ENCODE measurements around the gene C1orf185. TPM values are rescaled to one million over a fixed set of nuclear protein-coding genes. Genes with fewer than 3 reads are reported as not detected.

C1orf185 gene
- total RNA-seq, 1 donor from 2014 or later: not detected

DNA sequence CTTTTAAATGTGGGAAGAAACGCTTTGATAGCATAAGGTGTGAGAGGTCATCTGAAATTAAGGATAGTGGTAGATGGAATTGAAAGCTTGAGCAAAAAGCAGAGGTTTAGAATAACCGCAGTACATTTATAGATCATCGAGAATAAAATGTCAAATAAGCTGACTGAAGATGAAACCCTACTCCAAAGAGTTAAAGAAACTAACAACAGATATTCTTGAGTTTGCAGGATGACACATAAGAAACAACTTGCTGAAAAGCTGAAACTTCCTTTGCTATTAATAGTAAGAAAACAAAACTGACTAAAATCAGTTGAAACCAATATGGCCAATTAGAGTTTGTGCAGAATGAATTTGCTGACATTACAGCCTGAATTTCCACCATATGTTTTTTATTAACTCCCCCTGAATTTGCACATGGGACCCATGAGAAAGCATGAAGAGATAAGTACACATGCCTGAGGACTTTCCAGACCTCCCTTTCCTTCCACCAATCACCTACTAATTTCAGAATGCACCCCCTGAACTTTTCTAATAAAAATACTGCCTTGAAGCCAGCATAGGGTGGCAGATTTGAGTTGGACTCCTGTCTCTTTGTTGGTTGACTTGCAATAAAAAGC is 1.7 kb upstream of the C1orf185 start:
- Histone ChIP-seq H3K9me3 (ENCODE audit: insufficient read depth, low read depth, low read length) (no peaks in the 10 kb centered on the region), H2AFZ (ENCODE audit: low read depth, low read length) (no peak overlapping the region), H3K36me3 (ENCODE audit: insufficient read depth, low read length) (no peaks in the 10 kb centered on the region), H3K9ac (ENCODE audit: low read length) (no peak overlapping the region), H3K4me1 (ENCODE audit: insufficient read depth, low read length) (no peaks in the 10 kb centered on the region), H4K20me1 (ENCODE audit: insufficient read depth, low read length) (no peaks in the 10 kb centered on the region), H3K79me2 (ENCODE audit: insufficient read depth, low read length) (no peaks in the 10 kb centered on the region), H3K27ac (ENCODE audit: low read depth, low read length) (no peak overlapping the region), H3K4me2 (ENCODE audit: low read length) (no peak overlapping the region), H3K27me3 (ENCODE audit: insufficient read depth, low read length) (no peaks in the 10 kb centered on the region), H3K4me3 (ENCODE audit: insufficient read depth, low read depth, low read length) (no peak overlapping the region)
- Mint-ChIP-seq H3K4me3 (ENCODE audit: unreplicated experiment) (no peak overlapping the region), H3K27me3 (ENCODE audit: low read depth, unreplicated experiment) (no peaks in the 10 kb centered on the region), H3K27ac (ENCODE audit: unreplicated experiment) (no peak overlapping the region), H3K9me3 (ENCODE audit: unreplicated experiment) (no peaks in the 10 kb centered on the region), H3K36me3 (ENCODE audit: low read depth, unreplicated experiment) (no peaks in the 10 kb centered on the region), H3K4me1 (ENCODE audit: low read depth, unreplicated experiment) (no peaks in the 10 kb centered on the region)
- no peak for FAIRE-seq
- TF ChIP-seq EZH2 (IDR thresholded peaks at IDR 0.05; ENCODE audit: insufficient read depth, low read length): no peak
- no peak for TF ChIP-seq CTCF (IDR thresholded peaks at IDR 0.05; ENCODE audit: insufficient read depth, low read depth, low read length)
- DNase-seq (ENCODE audit: low read depth): no peak

DNA sequence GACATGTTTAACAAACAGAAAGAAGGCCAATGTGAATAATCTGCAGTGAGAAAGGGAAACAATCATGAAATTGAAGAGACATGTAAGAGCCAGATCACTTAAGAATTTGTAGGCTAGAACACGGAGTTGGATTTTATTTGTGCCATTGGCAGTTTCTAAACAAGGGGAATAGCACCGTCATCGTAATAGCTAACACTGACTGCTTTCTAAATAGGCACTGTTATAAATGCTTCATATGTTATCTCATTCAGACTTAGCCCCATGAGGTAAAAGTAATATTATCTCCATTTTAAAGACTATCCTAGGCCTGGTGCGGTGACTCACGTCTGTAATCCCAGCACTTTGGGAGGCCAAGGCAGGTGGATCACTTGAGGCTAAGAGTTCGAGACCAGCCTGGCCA is 12.1 kb downstream of the C1orf185 start:
- FAIRE-seq: no peak
- no peaks in the 10 kb centered on the region for H3K9me3 Mint-ChIP-seq (ENCODE audit: unreplicated experiment)
- TF ChIP-seq CTCF (IDR thresholded peaks at IDR 0.05; ENCODE audit: insufficient read depth, low read depth, low read length) (no peak), EZH2 (IDR thresholded peaks at IDR 0.05; ENCODE audit: insufficient read depth, low read length) (no peak)

DNA sequence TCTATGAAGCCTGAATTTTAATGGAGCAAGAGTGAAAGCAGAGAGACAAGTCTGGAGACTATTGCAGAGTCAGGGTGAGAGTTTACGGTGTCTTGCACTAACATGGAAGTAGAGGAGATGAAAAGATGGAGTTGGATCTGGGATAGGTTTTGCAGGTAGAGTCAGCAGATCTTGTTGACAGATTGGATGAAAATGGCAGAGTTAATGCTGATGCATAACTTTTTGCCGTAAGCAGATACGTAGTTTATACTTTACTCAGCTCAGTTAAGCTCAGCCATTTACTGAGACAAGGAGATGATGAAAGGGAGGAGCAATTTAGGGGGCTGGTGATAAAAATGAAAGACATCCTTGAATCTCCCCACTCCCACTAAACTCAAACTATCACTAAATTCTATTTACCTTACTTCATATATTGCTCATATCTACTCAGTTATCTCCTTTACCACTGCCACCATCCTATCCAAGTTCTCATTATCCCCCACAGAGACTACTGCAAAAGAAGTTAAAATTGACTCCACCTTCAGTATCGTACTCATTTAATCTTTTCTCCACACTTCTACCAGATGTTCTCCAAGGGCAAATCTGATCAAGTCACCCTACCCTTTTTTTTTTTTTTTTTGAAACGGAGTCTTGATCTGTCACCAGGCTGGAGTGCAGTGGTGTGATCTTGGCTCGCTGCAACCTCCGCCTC is 13.8 kb downstream of the C1orf185 start:
- H3K4me3 Mint-ChIP-seq (ENCODE audit: unreplicated experiment): no peak overlapping the region
- DNase-seq (ENCODE audit: low read depth) (no peak), FAIRE-seq (no peak)
- Histone ChIP-seq H3K9me3 (ENCODE audit: insufficient read depth, low read depth, low read length) (no peaks in the 10 kb centered on the region), H3K27me3 (ENCODE audit: insufficient read depth, low read length) (no peaks in the 10 kb centered on the region), H4K20me1 (ENCODE audit: insufficient read depth, low read length) (no peaks in the 10 kb centered on the region), H3K4me1 (ENCODE audit: insufficient read depth, low read length) (no peaks in the 10 kb centered on the region), H3K4me2 (ENCODE audit: low read length) (no peak overlapping the region), H3K4me3 (ENCODE audit: insufficient read depth, low read depth, low read length) (no peak overlapping the region), H2AFZ (ENCODE audit: low read depth, low read length) (no peak overlapping the region), H3K9ac (ENCODE audit: low read length) (no peak overlapping the region), H3K36me3 (ENCODE audit: insufficient read depth, low read length) (no peaks in the 10 kb centered on the region), H3K79me2 (ENCODE audit: insufficient read depth, low read length) (no peaks in the 10 kb centered on the region), H3K27ac (ENCODE audit: low read depth, low read length) (no peak overlapping the region)
- no peaks in the 10 kb centered on the region for H3K9me3 Mint-ChIP-seq (ENCODE audit: unreplicated experiment)
- no peaks in the 10 kb centered on the region for H3K27me3 Mint-ChIP-seq (ENCODE audit: low read depth, unreplicated experiment)
- no peaks in the 10 kb centered on the region for H3K4me1 Mint-ChIP-seq (ENCODE audit: low read depth, unreplicated experiment)
- no peaks in the 10 kb centered on the region for H3K36me3 Mint-ChIP-seq (ENCODE audit: low read depth, unreplicated experiment)
- no peak overlapping the region for H3K27ac Mint-ChIP-seq (ENCODE audit: unreplicated experiment)
- TF ChIP-seq EZH2 (IDR thresholded peaks at IDR 0.05; ENCODE audit: insufficient read depth, low read length): no peak
- no peak for TF ChIP-seq CTCF (IDR thresholded peaks at IDR 0.05; ENCODE audit: insufficient read depth, low read depth, low read length)

More for the DNA sequence above, 12.1 kb downstream of the C1orf185 start:
- Histone ChIP-seq H3K4me3 (ENCODE audit: insufficient read depth, low read depth, low read length) (no peak overlapping the region), H3K4me1 (ENCODE audit: insufficient read depth, low read length) (no peaks in the 10 kb centered on the region), H3K27ac (ENCODE audit: low read depth, low read length) (no peak overlapping the region), H3K36me3 (ENCODE audit: insufficient read depth, low read length) (no peaks in the 10 kb centered on the region), H3K9me3 (ENCODE audit: insufficient read depth, low read depth, low read length) (no peaks in the 10 kb centered on the region), H4K20me1 (ENCODE audit: insufficient read depth, low read length) (no peaks in the 10 kb centered on the region), H3K9ac (ENCODE audit: low read length) (no peak overlapping the region), H3K79me2 (ENCODE audit: insufficient read depth, low read length) (no peaks in the 10 kb centered on the region), H3K4me2 (ENCODE audit: low read length) (no peak overlapping the region), H3K27me3 (ENCODE audit: insufficient read depth, low read length) (no peaks in the 10 kb centered on the region), H2AFZ (ENCODE audit: low read depth, low read length) (no peak overlapping the region)
- no peak overlapping the region for H3K27ac Mint-ChIP-seq (ENCODE audit: unreplicated experiment)
- DNase-seq (ENCODE audit: low read depth): no peak
- H3K36me3 Mint-ChIP-seq (ENCODE audit: low read depth, unreplicated experiment): no peaks in the 10 kb centered on the region
- H3K4me1 Mint-ChIP-seq (ENCODE audit: low read depth, unreplicated experiment): no peaks in the 10 kb centered on the region
- peaks cover 3% of the 10 kb centered on the region for H3K27me3 Mint-ChIP-seq (ENCODE audit: low read depth, unreplicated experiment)
- H3K4me3 Mint-ChIP-seq (ENCODE audit: unreplicated experiment): no peak overlapping the region

Measured in astrocyte (in vitro differentiated cells and primary cell).